AG08395 (cell line): ENCODE measurements around the gene PPP1R1B.
A peak's percentile ranks its signal among the peaks of the same experiment; 100 is the strongest.

Experiments
- DNase-seq: peaks from one replicate; pipeline ENCODE4 v3.0.0; 2012; ENCODE audit warnings: mixed read lengths, low spot score

The PPP1R1B gene

GRCh38 chr17:39667945-39668924 is 41.5 kb downstream of the PPP1R1B start, which contains the start of gene PNMT:
PNMT (plus strand) TSS chr17:39668453; CDS start chr17:39668476, 23 bp downstream.
- DNase-seq = peak; percentile 50

DNA sequence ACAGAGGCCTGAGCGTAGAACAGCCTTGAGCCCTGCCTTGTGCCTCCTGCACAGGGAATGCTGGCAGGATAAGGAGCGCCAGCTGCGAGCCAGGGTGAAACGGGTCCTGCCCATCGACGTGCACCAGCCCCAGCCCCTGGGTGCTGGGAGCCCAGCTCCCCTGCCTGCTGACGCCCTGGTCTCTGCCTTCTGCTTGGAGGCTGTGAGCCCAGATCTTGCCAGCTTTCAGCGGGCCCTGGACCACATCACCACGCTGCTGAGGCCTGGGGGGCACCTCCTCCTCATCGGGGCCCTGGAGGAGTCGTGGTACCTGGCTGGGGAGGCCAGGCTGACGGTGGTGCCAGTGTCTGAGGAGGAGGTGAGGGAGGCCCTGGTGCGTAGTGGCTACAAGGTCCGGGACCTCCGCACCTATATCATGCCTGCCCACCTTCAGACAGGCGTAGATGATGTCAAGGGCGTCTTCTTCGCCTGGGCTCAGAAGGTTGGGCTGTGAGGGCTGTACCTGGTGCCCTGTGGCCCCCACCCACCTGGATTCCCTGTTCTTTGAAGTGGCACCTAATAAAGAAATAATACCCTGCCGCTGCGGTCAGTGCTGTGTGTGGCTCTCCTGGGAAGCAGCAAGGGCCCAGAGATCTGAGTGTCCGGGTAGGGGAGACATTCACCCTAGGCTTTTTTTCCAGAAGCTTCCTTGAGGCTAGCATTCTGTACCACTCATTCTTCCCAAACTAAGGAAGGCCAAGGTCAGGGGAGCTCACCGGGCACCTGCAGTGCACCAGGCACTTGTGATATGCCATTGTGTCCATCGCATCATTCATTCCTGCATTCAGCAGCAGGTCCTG is 43.4 kb downstream of the PPP1R1B start:
- DNase-seq = no peak

DNA sequence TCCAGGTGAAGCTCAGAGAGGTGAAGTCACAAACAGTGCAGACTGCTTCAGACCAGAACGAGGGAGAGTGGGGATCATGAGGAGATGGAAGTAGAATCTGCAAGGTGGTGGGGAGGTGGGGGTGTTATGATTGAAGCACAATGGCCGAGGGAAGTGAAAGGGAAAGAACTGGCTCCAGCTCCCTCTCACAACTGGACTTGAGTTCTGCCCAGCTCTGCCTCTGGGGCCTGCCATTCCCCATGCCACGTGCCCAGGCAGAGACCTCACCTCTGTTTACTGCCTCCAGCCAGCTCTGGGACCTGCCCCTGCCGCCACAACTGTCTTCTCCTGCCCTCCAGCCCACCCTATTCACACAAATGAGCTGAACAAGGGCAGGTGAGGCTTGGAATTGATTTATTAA is 44.0 kb downstream of the PPP1R1B start:
- no peak for DNase-seq

GRCh38 chr17:39671651-39672521 is 45.1 kb downstream of the PPP1R1B start:
- DNase-seq = peak; percentile 47

DNA sequence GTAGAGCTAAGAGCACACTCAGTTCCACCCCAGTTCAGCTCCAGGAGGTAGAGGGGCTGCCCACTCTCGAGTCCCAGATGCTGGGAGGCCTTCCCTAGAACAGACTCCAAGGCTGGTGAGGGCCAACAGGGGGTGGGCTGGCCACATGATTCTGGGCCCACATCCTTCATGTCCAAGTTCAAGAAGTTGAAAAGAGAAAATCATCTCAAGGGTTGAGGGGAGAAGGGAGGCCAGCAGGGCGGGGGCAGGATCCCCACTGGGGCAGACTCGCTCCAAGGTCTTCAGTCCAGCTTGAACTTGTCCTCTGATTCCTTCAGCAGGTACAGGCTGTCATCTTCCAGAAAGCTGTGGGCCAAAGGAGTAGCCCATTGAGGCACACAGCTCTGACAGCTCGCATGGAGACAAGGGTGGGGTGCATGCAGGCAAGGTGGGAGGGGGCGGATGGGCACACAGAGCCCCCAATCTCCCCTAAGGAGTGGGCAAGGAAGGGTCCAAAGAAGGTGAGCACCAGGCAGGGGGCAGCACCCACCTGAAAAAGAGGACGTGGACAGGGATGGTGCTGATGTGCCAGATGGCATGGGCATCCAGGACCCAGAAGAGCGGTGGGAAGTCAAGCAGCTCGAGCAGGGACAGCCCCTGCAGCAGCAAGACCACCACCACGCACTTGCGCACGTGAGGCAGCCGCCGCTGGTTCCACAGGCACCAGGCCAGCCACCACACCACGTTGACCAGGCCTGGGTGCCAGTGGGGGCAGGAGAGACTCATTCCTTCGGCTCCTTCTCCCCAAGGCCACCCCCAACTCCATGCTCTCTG is 46.0 kb downstream of the PPP1R1B start:
- DNase-seq = no peak

DNA sequence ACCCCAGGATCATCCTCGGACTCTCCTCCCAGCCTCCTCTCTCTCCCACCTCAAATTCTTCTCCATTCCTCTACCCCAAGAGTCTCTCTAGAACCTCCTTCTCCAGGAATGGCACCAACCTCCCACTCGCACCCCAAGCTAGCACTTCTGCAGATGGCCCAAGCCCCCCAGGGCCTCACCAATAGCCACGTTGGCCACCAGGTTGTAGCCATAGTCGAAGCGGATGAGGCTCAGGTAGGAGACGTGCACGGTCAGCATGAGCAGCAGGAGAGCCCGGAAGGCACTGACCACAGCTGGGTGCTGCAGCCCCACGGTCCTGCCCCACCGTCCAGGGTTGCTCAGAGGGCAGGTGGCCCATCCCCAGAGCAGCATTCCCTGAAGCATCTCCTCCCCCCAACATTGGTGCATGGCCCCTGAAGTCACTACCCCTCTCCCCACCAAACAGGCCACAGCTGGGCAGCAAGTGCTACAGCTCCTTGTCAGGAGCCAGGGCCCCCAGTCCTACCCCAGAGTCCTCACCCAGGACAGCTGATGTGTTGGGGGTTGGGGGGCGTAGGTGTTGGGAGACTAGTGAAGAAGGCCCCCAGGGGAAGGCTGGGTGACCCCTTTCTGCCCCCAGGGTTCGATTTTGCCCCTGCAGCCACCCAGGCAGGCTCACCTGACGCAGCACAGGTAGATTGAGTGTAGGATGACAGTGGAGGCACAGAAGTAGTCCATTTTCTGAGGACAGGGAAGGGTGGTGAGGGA is 46.8 kb downstream of the PPP1R1B start:
- no peak for DNase-seq

GRCh38 chr17:39674179-39674578 is 47.4 kb downstream of the PPP1R1B start:
- no peak for DNase-seq

DNA sequence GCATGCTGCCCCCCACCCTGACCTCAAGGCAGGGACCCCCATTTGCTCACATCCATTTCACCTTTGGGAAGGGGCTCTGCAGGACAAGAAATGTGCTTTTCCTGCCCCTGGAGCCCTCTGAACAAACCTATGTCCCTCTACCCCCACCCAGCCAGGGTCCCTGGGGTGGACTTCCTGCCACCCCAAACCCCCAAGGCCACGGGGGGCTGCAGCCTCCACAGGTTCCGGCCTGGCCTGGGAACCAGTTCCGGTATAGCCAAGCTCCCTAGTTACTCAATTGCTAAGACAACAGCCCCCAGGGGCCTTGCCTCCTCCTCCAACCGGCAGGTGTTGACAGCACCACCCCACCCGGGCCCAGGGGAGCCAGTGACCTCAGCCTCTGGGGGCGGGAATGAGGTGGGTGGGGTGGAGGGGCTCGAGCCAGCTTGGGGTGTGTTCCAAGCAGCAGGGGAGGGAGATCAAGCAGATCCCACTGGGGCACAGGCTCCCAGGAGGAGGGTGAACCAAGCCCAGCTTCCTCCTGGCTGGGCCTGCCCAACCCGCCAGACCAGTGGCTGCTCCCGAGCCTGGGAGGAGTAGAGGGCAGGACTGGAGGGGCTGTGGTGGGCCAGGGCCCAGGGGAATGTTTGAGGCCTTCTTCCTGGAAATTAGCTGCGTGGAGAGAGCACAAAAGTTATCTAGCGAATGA is 48.1 kb downstream of the PPP1R1B start:
- DNase-seq = no peak

DNA sequence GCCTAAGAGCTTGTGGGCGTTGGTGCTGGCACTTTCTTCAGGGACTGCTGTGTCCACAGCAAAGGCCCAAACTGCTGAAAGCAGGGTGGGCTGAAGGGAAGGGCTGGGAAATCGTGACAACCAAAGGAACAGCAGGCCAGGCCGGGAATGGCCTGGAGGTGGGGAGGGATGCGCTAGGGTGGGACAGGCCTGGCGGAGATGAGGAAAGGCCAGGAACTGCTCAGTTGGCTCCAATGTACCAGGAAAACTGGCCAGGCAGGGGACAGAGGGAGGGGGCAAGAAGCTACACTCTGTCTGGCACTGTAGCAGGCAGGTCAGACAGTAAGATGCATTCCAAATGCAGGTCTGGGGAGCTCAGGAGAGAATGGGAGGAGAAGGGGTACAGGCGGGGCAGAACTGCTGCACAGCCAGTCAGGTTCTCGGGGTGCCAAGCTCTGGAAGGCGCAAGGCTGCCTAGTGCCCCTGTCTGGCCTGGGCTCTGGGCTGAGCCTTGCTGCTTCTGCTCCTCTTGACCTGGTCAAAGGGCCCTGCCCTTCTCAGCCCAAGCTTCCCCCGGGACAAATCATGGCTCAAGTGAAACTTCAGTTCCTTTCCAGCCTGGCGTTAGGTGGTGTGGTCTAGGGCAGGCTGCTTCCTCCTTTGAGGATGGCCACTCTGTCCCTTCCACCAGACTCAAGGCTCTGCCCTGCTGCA is 48.8 kb downstream of the PPP1R1B start:
- DNase-seq = no peak

- no peak for DNase-seq
Observed at GRCh38 chr17:39676198-39676819, 49.6 kb downstream of the PPP1R1B start.

GRCh38 chr17:39677072-39677471 is 50.3 kb downstream of the PPP1R1B start:
- no peak for DNase-seq

DNA sequence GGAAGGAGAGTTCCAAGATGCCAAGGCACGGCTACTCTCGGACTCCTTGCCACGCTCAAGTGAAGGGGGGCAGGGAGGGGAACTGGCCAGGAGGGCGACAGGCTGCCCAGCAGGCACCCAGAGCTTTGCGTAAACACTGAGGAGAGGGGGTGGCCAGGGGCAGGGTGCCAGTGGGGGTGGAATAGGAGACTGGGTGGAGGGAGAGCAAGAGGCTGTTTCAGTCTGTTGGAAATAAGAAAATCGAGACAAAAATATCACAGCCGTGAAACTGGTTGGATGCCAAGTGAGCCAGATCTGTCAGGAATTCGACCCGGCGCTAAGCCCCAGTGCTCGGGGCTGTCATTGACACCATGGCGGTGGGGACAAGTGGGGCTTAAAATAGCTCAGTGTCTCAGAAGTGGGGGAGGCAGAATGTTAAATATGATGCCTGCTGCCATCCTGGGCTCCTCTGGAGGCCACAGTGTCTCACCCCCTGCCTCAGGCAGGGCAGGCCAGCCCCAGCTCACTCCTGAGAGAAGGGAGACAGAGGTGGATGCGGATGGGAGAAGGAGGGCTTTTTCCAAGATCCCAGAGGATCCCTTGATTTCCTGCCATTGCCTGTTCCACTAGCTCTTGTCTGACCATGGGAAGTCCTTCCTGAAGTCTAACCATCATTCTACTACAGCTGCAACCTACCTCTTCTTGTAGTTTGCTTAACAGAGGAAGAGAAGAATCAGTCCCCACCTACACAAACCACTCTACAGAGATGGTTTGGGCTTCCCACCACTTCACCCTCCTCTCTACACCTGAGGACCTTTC is 51.0 kb downstream of the PPP1R1B start:
- DNase-seq = no peak

DNA sequence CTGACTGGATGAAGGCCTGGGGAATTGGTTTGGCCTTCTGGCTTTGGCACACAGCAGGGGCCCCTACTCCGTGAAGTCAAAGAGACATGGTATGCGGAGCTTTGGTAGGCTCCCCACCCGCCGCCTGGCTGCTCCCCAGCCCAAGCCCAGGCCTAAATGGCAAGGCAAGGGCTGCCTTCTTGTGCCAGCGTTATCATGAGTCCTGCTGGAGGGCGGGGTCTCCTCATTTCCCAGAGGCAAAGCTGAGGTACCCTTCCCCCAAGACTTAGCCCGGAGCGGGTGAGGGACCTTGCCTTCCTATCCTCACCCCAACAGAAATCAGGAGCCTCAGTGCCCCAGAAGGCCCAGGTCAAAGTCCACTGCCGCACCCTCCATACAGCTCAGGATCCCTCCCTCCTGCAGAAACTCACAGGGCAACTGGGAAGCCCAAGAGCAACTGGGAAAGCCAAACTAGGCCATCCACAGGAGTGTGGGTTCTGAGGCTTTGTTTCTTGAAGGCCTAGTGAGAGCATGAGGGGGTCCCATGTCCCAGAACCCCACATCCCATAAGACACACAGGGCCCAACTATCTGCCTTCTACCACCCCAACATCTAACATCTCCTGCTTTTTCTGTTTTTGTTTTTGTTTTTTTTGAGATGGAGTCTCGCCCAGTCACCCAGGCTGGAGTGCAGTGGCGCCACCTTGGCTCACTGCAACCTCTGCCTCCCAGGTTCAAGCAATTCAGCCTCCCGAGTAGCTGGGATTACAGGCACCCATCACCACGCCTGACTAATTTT is 51.8 kb downstream of the PPP1R1B start:
- no peak for DNase-seq

- DNase-seq = no peak
Observed at GRCh38 chr17:39679521-39680192, 52.9 kb downstream of the PPP1R1B start.

- DNase-seq = no peak
Observed at GRCh38 chr17:39683295-39683939, 56.7 kb downstream of the PPP1R1B start.
